IMR-90 (cell line): Measurements from ENCODE around the gene GMPPB.

Experiments used
- BHLHE40 ChIP-seq: fragments of 150-350 bp; IDR thresholded peaks from 2 replicates; pipeline ENCODE4 v1.6.1; 2016; ENCODE audit warnings: mild to moderate bottlenecking, low read depth, low read length
- CEBPB ChIP-seq: IDR thresholded peaks from 2 replicates; pipeline ENCODE4 v1.6.1; 2012; ENCODE audit warnings: low read depth, low read length, improper control_type of control experiment
- CHD1 ChIP-seq: IDR thresholded peaks from 2 replicates; pipeline ENCODE4 v1.6.1; 2012; ENCODE audit warnings: low read depth, low read length, improper control_type of control experiment
- CTCF ChIP-seq: conservative IDR thresholded peaks from 2 replicates; pipeline ENCODE4 v1.5.1; 2012; ENCODE audit warnings: mild to moderate bottlenecking, low read depth, low read length, improper control_type of control experiment
- MAFK ChIP-seq: IDR thresholded peaks from 2 replicates; pipeline ENCODE4 v1.6.1; 2012; ENCODE audit warnings: low read depth, low read length, improper control_type of control experiment
- MAZ ChIP-seq: IDR thresholded peaks from 2 replicates; pipeline ENCODE4 v1.6.1; 2012; ENCODE audit warnings: low read depth, mild to moderate bottlenecking, low read length, improper control_type of control experiment, moderate library complexity, borderline replicate concordance
- POLR2A ChIP-seq: IDR thresholded peaks from 2 replicates; pipeline ENCODE4 v1.6.1; 2012; ENCODE audit warnings: mild to moderate bottlenecking, low read depth, low read length
- RAD21 ChIP-seq: IDR thresholded peaks from 2 replicates; pipeline ENCODE4 v1.6.1; 2012; ENCODE audit warnings: low read length, improper control_type of control experiment
- RCOR1 ChIP-seq: IDR thresholded peaks from 2 replicates; pipeline ENCODE4 v1.6.1; 2012; ENCODE audit warnings: mild to moderate bottlenecking, low read length, improper control_type of control experiment; ENCODE audit not compliant: insufficient replicate concordance
- SMC3 ChIP-seq: fragments of 150-350 bp; IDR thresholded peaks from 2 replicates; pipeline ENCODE4 v1.6.1; 2016; ENCODE audit warnings: low read depth, mild to moderate bottlenecking, antibody characterized with exemption, low read length, moderate library complexity

- no peak for TF ChIP-seq BHLHE40
- TF ChIP-seq CTCF, result no peak
- no peak for TF ChIP-seq CHD1
- no peak for TF ChIP-seq CEBPB
- no peak for TF ChIP-seq MAFK
- no peak for TF ChIP-seq POLR2A
- TF ChIP-seq SMC3, result no peak
- no peak for TF ChIP-seq RAD21
- TF ChIP-seq MAZ, result no peak
- TF ChIP-seq RCOR1, result no peak
Measured at GRCh38 chr3:49704629-49705028, 19.1 kb downstream of the GMPPB start.
